GM18873 (cell line): Measurements from ENCODE around the gene PLEKHA7.
"Not testable (repeated sequence)": the region's sequence is repeated elsewhere in the genome, so short reads cannot be mapped to it uniquely, and the experiment has no call there.

Experiments used
- ATAC-seq: cut with Tn5 transposase; IDR thresholded peaks from one replicate; pipeline ENCODE4 v1.9.1; 2021; ENCODE audit warnings: mild to moderate bottlenecking, moderate library complexity, moderate number of reproducible peaks; ENCODE audit not compliant: unreplicated experiment, low FRiP score

Gene PLEKHA7

DNA sequence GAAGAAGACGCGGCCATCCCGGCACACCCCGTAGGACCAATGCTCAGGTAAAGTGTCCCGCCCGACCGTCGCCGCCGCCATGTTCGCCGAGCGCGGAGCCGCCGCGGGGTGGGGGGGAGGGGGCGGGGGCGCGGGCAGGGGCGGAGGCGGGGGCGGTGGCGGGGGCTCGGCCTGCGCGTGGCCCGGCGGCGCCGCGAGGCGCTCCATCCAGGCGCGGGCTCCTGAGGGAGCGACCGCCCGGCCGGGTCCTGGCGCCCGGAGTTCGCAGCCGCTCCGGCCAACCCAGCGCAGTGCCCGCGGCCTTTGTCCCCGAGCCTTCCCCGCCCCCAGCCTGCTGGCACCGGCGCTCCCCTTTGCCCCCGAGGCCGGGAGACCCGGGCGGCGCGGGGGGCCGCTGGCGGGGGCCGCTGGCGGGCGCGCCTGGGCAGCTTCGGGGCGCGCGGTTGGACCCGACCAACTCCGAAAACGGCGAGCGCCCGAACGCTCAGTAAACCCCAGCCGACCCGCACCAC is at the start of gene PLEKHA7:
Gene PLEKHA7, minus strand, starts transcription at position 94 of the 512 bp plus-strand sequence. Its CDS starts 13 bp downstream, at position 81.
- no peak for ATAC-seq

GRCh38 chr11:17063171-17064002 is 49.2 kb upstream of the PLEKHA7 start:
- no peak for ATAC-seq

GRCh38 chr11:17051146-17051545 is 36.9 kb upstream of the PLEKHA7 start:
- not testable (repeated sequence) for ATAC-seq

DNA sequence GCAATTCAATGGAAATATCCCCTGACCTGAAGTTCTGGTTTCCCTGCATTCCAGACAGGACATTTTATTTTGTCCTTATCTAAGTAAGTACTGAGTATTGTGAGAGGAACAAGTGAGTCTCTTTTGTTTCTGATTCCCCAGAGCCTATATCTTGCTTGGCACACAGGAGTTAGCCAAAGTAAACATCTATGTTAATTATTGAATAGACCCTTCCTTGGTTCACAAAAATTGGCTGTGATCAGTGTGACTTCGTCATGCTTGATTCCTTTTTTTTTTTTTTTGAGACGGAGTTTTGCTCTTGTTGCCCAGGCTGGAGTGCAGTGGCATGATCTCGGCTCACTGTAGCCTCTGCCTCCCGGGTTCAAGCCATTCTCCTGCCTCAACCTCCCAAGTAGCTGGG is 34.3 kb upstream of the PLEKHA7 start:
- not testable (repeated sequence) for ATAC-seq

DNA sequence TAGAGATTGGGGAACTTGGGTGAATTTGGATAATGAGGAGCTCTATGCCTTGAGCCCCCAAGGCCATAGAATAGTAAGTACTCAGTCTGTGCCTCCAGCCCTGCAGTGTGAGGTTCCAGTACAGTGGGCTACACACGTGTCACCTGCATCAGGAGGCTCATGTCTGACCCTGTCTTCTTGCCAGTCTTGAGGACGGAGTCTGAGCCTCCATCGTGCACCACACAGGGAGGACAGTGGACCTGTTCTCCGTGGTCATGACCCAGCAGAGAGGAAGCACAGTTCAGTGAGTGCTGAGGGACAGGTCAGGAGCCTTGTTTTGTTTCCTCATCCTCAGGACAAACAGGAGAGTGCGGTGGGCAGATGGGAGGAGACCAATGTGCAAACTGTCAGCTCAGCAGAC is 32.5 kb upstream of the PLEKHA7 start:
- no peak for ATAC-seq

- no peak for ATAC-seq
These were observed 22.7 kb upstream of the PLEKHA7 start for GRCh38 chr11:17036666-17037658.

DNA sequence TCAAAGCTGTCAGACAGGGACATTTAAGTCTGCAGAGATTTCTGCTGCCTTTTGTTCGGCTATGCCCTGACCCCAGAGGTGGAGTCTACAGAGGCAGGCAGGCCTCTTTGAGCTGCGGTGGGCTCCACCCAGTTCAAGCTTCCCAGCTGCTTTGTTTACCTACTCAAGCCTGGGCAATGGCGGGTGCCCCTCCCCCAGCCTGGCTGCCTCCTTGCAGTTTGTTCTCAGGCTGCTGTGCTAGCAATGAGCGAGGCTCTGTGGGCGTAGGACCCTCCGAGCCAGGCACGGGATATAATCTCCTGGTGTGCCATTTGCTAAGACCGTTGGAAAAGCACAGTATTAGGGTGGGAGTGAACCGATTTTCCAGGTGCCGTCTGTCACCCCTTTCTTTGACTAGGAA is 19.8 kb upstream of the PLEKHA7 start:
- not testable (repeated sequence) for ATAC-seq

DNA sequence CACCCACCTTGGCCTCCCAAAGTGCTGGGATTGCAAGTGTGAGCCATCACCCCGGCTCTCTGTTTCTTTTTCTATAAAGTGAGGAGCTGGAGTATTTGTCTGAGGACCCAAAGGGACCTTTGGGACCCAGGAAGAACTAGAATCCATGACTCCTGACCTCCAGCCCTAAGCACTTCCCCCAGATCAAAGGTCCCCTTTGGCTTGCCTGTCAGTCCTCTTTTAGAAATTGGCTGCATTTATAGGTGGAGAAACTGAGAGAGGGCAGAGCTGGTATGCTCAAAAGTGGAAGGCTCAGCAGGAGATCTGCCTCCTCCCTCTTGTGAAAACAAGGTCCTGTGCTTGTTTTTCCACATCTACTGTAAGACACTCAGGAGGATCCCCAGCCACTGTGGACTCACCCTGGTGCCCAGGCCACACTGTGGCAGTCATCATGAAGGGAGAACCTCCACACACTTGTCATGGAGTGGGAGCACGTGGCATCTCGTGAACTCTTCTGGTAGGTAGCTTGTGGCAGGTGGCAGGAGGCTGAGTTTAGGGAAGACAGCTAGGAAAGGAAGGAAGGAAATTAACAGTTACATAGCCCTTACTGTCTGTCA is 12.4 kb upstream of the PLEKHA7 start:
- ATAC-seq = no peak

- no peak for ATAC-seq
These were observed 10.7 kb upstream of the PLEKHA7 start for GRCh38 chr11:17024924-17025323.

DNA sequence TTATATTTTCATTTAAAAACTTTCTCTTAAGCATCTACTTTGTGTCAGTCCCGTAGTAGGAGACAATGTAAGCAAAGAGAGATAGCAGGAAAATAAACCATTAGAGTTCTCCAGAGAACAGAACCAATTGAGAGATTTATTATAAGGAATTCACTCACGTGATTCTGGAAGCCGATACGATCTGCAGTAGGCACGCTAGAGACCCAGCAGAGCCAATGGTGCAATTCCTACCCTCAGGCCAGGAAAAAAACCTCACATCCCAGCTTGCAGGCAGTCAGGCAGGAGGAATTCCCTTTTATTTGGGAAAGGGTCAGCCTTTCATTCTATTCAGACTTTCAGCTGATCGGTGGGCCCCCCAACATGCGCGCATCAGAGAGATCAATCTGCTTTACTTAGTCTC is 7.3 kb upstream of the PLEKHA7 start:
- ATAC-seq = no peak

DNA sequence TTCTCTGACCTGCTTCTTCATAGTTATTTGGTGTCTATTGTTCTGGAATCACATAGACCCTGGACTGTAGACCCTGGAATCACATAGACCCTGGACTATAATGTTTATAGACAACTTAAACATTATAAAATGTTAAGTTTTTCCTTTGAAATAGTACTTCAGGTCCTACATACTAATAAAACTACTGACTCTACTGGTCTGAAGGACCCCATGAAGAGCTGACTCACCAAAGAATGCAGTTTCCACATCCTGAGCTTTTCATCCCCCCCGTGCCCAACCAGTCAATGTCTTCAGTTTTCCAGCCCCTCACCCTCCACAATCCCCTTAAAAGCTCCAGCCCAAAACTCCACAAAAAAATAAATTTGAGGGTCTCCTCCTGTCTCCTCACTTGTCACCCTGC is 6.6 kb upstream of the PLEKHA7 start:
- no peak for ATAC-seq

GRCh38 chr11:17019232-17019631 is 5.0 kb upstream of the PLEKHA7 start:
- no peak for ATAC-seq

DNA sequence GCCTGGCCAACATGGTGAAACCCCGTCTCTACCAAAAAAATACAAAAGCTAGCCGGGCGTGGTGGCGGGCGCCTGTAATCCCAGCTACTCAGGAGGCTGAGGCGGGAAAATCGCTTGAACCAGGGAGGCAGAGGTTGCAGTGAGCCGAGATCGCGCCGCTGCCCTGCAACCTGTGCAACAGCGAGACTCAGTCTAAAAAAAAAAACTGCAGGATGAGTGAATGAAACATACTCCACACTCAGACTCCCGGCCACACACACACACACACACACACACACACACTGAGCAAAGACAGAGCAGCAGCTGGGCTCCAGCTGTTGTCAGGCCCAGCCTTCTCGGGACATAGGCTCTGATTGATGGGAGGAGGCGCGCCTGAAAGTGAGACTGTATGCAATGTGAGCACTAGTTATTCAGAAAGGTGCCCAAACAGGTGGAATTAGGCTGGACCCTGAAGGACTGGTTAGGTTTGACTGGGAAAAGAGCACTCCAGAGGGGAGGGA is 1.5 kb upstream of the PLEKHA7 start:
- no peak for ATAC-seq

DNA sequence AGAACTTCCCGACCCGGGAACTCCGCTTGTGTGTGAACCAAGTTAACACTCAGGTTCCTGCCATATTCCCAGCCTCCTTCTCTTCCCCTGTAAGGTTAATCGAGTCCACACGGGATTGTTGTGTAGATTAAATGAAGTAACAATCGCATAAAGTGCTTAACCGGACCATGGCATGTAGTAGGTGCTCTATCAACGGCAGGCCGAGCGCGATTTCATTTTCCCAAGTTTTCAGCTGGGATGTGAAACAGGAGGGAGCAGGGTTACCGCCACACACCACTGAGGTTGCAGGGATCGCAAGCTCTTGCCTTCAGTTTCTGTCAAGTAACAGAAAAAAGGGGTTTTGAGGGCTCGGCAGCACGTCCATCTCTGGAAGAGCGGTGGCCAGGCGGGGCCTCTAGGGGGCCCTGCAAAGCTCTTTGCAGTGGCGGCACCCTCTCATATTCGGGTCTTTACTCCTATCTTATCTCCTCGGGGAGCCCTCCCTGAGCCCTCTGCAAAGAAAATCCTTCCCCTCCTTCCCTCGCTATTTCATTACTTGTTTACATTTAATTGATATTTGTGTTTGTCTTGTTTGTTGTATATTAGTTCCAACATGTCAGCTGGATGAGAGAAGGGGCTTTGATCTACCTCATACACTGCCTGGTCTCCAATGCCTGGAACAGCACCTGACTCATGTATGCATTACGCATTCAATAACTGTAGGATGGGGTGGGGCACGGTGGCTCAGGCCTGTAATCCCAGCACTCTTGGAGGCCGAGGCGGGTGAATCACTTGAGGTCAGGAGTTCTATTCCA is 816 bp upstream of the PLEKHA7 start:
- ATAC-seq = no peak

DNA sequence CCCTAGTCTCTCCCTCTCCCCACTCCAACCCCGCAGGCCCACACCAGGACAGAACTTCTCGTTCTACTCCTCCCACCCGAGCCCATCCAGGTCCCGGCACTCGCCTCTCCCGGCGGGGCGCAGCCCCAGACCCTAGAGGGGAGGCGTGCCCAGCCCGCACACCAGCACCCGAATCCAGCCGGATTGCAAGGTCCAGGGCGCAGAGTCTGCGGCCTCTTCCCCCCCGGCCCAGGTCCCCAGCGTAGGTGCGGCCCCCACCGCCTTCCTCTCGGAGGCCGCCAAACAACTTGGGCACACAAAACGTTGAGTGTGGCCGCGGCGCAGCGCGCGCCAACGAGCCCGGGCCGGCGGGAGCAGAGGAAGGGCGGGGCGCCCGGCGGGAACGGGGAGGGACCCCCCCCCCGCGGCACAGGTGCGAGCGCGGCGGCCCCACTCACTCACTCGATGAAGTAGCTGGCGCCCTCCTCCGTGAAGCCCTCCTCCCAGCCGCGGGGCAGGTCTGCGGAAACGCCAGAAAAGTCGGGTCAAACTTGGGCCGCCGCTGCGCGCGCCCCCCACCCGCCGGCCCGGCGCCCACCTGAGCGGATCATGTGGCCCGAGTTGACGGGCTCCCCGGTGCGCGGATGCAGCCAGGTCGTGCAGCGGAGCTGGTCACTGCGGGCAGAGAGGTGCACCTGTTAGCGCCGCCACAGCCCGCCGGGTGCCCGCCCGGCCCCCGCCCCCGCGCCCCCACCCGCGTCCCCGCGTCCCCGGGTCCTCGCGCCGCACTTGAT is 480 bp downstream of the PLEKHA7 start:
- no peak for ATAC-seq

GRCh38 chr11:17012712-17013547 is 1.3 kb downstream of the PLEKHA7 start:
- ATAC-seq = no peak

GRCh38 chr11:17012179-17012578 is 2.0 kb downstream of the PLEKHA7 start:
- ATAC-seq = no peak

DNA sequence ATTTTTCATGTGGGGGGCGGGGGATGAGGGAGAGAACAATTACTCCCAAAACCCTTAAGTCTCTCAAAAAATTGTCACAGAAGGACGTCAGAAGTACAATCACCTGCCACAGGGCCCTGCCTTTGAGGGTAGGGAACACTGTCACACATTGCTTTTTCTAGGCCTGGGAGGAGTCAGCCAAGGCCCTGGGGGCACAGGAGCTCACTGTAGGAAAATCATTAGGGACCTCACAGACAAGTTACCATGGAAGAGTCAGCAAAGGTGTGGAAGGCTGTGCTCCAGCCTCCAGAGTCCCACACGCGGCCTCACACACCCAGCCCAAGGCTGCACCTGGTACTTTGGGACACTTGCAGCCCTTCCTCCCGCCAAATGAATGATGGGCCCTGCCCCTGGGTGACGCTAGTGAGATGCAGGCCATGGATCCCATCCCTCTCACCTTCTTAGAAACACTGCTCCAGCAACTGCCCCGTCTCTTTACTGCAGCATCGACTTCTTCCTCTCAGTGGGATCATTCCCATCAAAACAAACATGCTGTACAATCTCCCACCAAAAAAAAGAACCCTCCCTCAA is 3.3 kb downstream of the PLEKHA7 start:
- no peak for ATAC-seq
